Measurements from ENCODE around the gene NECTIN1.

DNA sequence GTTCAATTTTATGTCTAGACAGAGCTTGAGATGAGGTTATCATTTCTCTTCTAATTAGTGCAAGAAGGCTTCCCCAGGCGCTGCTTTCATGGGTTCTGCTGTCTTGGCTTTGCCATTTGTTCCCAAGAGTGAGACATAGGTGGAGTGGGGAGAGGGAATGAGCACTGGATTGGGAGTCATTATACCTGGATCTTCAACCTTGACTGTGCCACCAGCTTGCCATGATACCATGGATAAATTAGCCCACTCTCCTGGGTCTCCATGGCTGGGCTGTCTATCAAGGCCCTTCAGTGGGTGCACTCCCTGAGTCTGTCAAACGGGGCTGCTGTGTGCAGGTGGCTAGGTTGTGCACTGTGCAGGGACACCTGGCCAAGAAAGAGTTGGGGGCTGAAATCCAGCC lies 15.6 kb upstream of the NECTIN1 start:
- TF ChIP-seq EZH2phosphoT487 (IDR thresholded peaks at IDR 0.05; ENCODE audit: insufficient read depth, low read depth) (no peak), EZH2 (IDR thresholded peaks at IDR 0.05; ENCODE audit: insufficient read depth, poor library complexity, severe bottlenecking) (no peak)
